HepG2 (cell line): ENCODE measurements around the gene YIPF2. TPM values are rescaled to one million over a fixed set of nuclear protein-coding genes. Genes with fewer than 3 reads are reported as not detected.

Experiments used
- ATAC-seq: fragments of 200-7000 bp; cut with Tn5 transposase; 3 replicates; pipeline ENCODE4 v1.9.1; 2020; ENCODE audit warnings: mild to moderate bottlenecking, moderate library complexity
- BruUV-seq: library from RNA; stranded (reverse); fragments of 400-500 nt; replicated peaks from 2 replicates; lab custom pipeline; 2021; lab: Mats Ljungman, UMichigan
- CTCF ChIA-PET: fragments of 300-600 bp; formaldehyde crosslinking; extraction: SDS; loops from one replicate; lab custom pipeline; 2021; ENCODE audit warnings: low total read pairs, inconsistent platforms, low intra/inter-chr PET ratio; lab: Yijun Ruan, JAX
- POLR2A ChIA-PET: fragments of 350-600 bp; sonication (Branson Sonifier 250); formaldehyde crosslinking; loops from one replicate; lab custom pipeline; 2020; ENCODE audit warnings: antibody characterized with exemption, inconsistent platforms; lab: Yijun Ruan, JAX
- DNase-seq: peaks from one replicate; pipeline ENCODE4 v3.0.0-alpha.2; 2015; ENCODE audit warnings: low spot score
- FAIRE-seq: peaks from 3 replicates; lab custom pipeline; 2011; peaks lifted over from hg19 to GRCh38; lab: Jason Lieb, UNC
- H2AFZ ChIP-seq: one replicate; pipeline ENCODE4 v1.6.1; 2011; ENCODE audit warnings: low read length, inconsistent platforms
- H3K27ac ChIP-seq: fragments of 300-600 bp; 3 replicates; pipeline ENCODE4 v1.8.0; 2011; ENCODE audit warnings: mixed run types, mild to moderate bottlenecking, mixed read lengths, low read length, inconsistent platforms; ENCODE audit not compliant: insufficient read depth; ENCODE audit errors: extremely low read length
- H3K27me3 ChIP-seq, 2 experiments: fragments of 200-600 bp in 1 of 2; 2 replicates in 1 of 2; 3 replicates in 1 of 2; pipeline versions ENCODE4 v1.6.0 to v1.8.0; 2011; ENCODE audit warnings: low read length in 2 of 2, mild to moderate bottlenecking in 2 of 2, moderate library complexity in 2 of 2, inconsistent platforms in 1 of 2; ENCODE audit not compliant: insufficient read depth in 2 of 2, control insufficient read depth in 1 of 2
- H3K36me3 ChIP-seq, 2 experiments: fragments of 200-600 bp in 1 of 2; replicated peaks in 1 of 2; 2 replicates in 1 of 2; 3 replicates in 1 of 2; pipeline versions ENCODE4 v1.5.1 to v1.8.0; 2011; ENCODE audit warnings: low read length in 2 of 2, inconsistent platforms in 1 of 2; ENCODE audit not compliant: insufficient read depth in 2 of 2, control insufficient read depth in 1 of 2
- H3K4me1 ChIP-seq: 2 replicates; pipeline ENCODE4 v1.5.1; 2012; ENCODE audit warnings: low read length, inconsistent platforms; ENCODE audit not compliant: insufficient read depth
- H3K4me2 ChIP-seq: 2 replicates; pipeline ENCODE4 v1.6.0; 2011; ENCODE audit warnings: low read depth, low read length, inconsistent platforms
- H3K4me3 ChIP-seq, 3 experiments: fragments of 200-600 bp in 1 of 3; sonication (generic), shearing (Covaris generic) in 1 of 3; replicated peaks in 1 of 3; 2 replicates each; pipeline ENCODE4 v1.5.1; 2011 to 2016; ENCODE audit warnings: low read length in 3 of 3, inconsistent platforms in 2 of 3, low read depth in 2 of 3, mild to moderate bottlenecking in 2 of 3, control low read depth in 1 of 3, mixed read lengths in 1 of 3; ENCODE audit not compliant: insufficient read depth in 1 of 3
- H3K79me2 ChIP-seq: one replicate; pipeline ENCODE4 v1.6.1; 2011; ENCODE audit warnings: low read length, inconsistent platforms; ENCODE audit not compliant: insufficient read depth
- H3K9ac ChIP-seq: 2 replicates; pipeline ENCODE4 v1.6.0; 2011; ENCODE audit warnings: mild to moderate bottlenecking, low read depth, low read length, inconsistent platforms; ENCODE audit not compliant: insufficient read depth
- H3K9me3 ChIP-seq: 2 replicates; pipeline ENCODE4 v1.5.1; 2012; ENCODE audit warnings: mild to moderate bottlenecking, low read length
- H4K20me1 ChIP-seq: 2 replicates; pipeline ENCODE4 v1.6.0; 2011; ENCODE audit warnings: inconsistent platforms, mild to moderate bottlenecking, low read length, moderate library complexity; ENCODE audit not compliant: insufficient read depth
- AGO2 ChIP-seq: fragments of 200-400 bp; formaldehyde crosslinking; optimal IDR thresholded peaks from 2 replicates; pipeline ENCODE3; 2017; ENCODE audit warnings: mild to moderate bottlenecking, low read depth, low read length, moderate library complexity
- CREB1 ChIP-seq, 2 experiments: fragments of 450-650 bp in 1 of 2; IDR thresholded peaks; 2 replicates each; pipeline ENCODE4 v1.6.1; 2016 to 2017; ENCODE audit warnings: control low read depth in 1 of 2, mild to moderate bottlenecking in 1 of 2, missing compliant biosample characterization in 1 of 2, missing genetic modification characterization in 1 of 2
- DR1 ChIP-seq: sonication (generic); formaldehyde crosslinking; IDR thresholded peaks from 2 replicates; pipeline ENCODE4 v1.8.0; 2021; ENCODE audit warnings: mild to moderate bottlenecking, missing genetic modification reagents, inconsistent platforms
- ESRRA ChIP-seq: sonication (generic); formaldehyde crosslinking; IDR thresholded peaks from 2 replicates; pipeline ENCODE4 v1.5.1; 2020; ENCODE audit warnings: mild to moderate bottlenecking, low read depth, missing genetic modification reagents
- EZH2 ChIP-seq: conservative IDR thresholded peaks from 2 replicates; pipeline ENCODE4 v1.6.1; 2012; ENCODE audit warnings: mild to moderate bottlenecking, low read depth, low read length, moderate library complexity
- HDAC6 ChIP-seq: fragments of 200-600 bp; sonication (generic); IDR thresholded peaks from 2 replicates; pipeline ENCODE4 v1.7.0; 2017; ENCODE audit warnings: mild to moderate bottlenecking, antibody characterized with exemption, low read length, low read depth
- HNRNPL ChIP-seq: fragments of 200-400 bp; formaldehyde crosslinking; IDR thresholded peaks from 2 replicates; pipeline ENCODE4 v1.6.1; 2017; ENCODE audit warnings: mild to moderate bottlenecking, low read depth, low read length
- MEIS1 ChIP-seq: sonication (generic); formaldehyde crosslinking; IDR thresholded peaks from 2 replicates; pipeline ENCODE4 v1.9.0; 2021; ENCODE audit warnings: mild to moderate bottlenecking, missing genetic modification reagents, moderate library complexity, borderline replicate concordance
- NR2F1 ChIP-seq, 2 experiments: fragments of 450-650 bp in 1 of 2; formaldehyde crosslinking in 1 of 2; IDR thresholded peaks; 2 replicates each; pipeline versions ENCODE4 v1.5.0 to v1.6.1; 2016 to 2020; ENCODE audit warnings: mild to moderate bottlenecking in 1 of 2, missing compliant biosample characterization in 1 of 2, missing genetic modification reagents in 1 of 2, moderate library complexity in 1 of 2
- PCBP2 ChIP-seq: fragments of 200-400 bp; formaldehyde crosslinking; optimal IDR thresholded peaks from 2 replicates; pipeline ENCODE3; 2018; ENCODE audit warnings: low read length, low read depth; ENCODE audit not compliant: poor library complexity, severe bottlenecking
- PITX1 ChIP-seq: sonication (generic); formaldehyde crosslinking; IDR thresholded peaks from 2 replicates; pipeline ENCODE4 v1.5.1; 2020; ENCODE audit warnings: mild to moderate bottlenecking, missing genetic modification reagents
- SMC3 ChIP-seq: IDR thresholded peaks from 2 replicates; pipeline ENCODE4 v1.6.1; 2011; ENCODE audit warnings: low read length, improper control_type of control experiment
- WIZ ChIP-seq: sonication (generic); formaldehyde crosslinking; IDR thresholded peaks from 2 replicates; pipeline ENCODE4 v1.5.1; 2020; ENCODE audit warnings: mild to moderate bottlenecking, missing genetic modification reagents
- ZNF468 ChIP-seq: sonication (generic); formaldehyde crosslinking; IDR thresholded peaks from 2 replicates; pipeline ENCODE4 v1.8.0; 2022; ENCODE audit warnings: mild to moderate bottlenecking, moderate library complexity, missing genetic modification reagents
- WGBS: methylation state at CpG from one replicate; pipeline ENCODE4 v1.1.6; 2017; ENCODE audit warnings: low lambda C conversion rate; 5-methylcytosine and 5-hydroxymethylcytosine counted together
- in situ Hi-C: cut with HindIII; loops from 2 replicates; pipeline ENCODE4 v1.10.0; 2017; ENCODE audit warnings: low pct_unique_long_range_greater_than_20kb; ENCODE audit not compliant: extremely low pct_ligation_motif_present
- intact Hi-C: fragments of 100-400 bp; cut with micrococcal nuclease; formaldehyde crosslinking; loops from one replicate; pipeline ENCODE4 v1.10.0; 2022; ENCODE audit not compliant: unreplicated experiment
- polyA plus RNA-seq, 8 experiments: library from polyadenylated mRNA; depleted of rRNA in 3 of 8; stranded (reverse) in 7 of 8; unstranded in 1 of 8; fragments of >200 nt; fragmentation: Illumina TruSeq in 4 of 8; extraction: Trizol in 4 of 8; gene quantifications; 2 replicates each; pipeline versions ENCODE4 v1.2.1 to v1.2.3, GENCODE V29; 2011 to 2016; ENCODE audit warnings: low read depth in 4 of 8, missing spikeins in 1 of 8, mixed read lengths in 1 of 8; ENCODE audit not compliant: insufficient read depth in 1 of 8
- total RNA-seq, 5 experiments: library from RNA; depleted of rRNA; stranded (reverse); fragments of >200 nt; fragmentation: Illumina TruSeq; extraction: Trizol; gene quantifications; 2 replicates each; pipeline ENCODE4 v1.2.3, GENCODE V29; 2016; ENCODE audit warnings: low read depth in 1 of 5

The YIPF2 gene
- total and polyA plus RNA-seq, 2 of the 13 experiments (the other 11 are each of a cell fraction or from before 2014, with no cell fraction given) = 37.3 to 53.2 TPM

GRCh38 chr19:10913716-10914340, 14.6 kb downstream of the YIPF2 start:
- Histone ChIP-seq H3K4me1 (no peaks in the 10 kb centered on the region), H3K79me2 (no peaks in the 10 kb centered on the region), H3K27ac (no peak overlapping the region)
- POLR2A ChIA-PET = interaction anchor here (0.6 kb wide), 1 partner anchor 17 kb away, joined by 3 read pairs; no protein-coding TSS in a partner anchor
- 97% methylated on average over 12 of the region's 24 CpGs for WGBS
- TF ChIP-seq CREB1 (IDR thresholded peaks at IDR 0.05) (no peak), CREB1 (CRISPR knock-in tag; IDR thresholded peaks at IDR 0.05) (no peak), SMC3 (no peak), HDAC6 (no peak), AGO2 (peak; percentile 41), PITX1 (CRISPR knock-in tag) (no peak)
- TF ChIP-seq, all 625 proteins: peak for 1
- H3K4me2 ChIP-seq = no peak overlapping the region
- no peak overlapping the region for H2AFZ ChIP-seq
- no peak for FAIRE-seq
- H3K27me3 ChIP-seq = no peaks in the 10 kb centered on the region
- H4K20me1 ChIP-seq = no peaks in the 10 kb centered on the region
- intact Hi-C loops = no loop called here
- H3K4me3 ChIP-seq = no peak overlapping the region
- peaks cover 29 to 61% of the 10 kb centered on the region in 2 experiments; a peak in 4 of 5 replicates for H3K36me3 ChIP-seq
- in situ Hi-C loops = no loop called here
- no TSS peak for BruUV-seq
- no peak for DNase-seq
- CTCF ChIA-PET = no interaction called here
- H3K9me3 ChIP-seq = no peaks in the 10 kb centered on the region
- no peak for ATAC-seq
- no peak overlapping the region for H3K9ac ChIP-seq

- no peak overlapping the region for H3K9ac ChIP-seq
- no peaks in the 10 kb centered on the region for H4K20me1 ChIP-seq
- DNase-seq (no peak), ATAC-seq (no peak), FAIRE-seq (no peak)
- 95% methylated on average over 17 of the region's 18 CpGs for WGBS
- POLR2A ChIA-PET = no interaction called here
- peaks cover 34 to 69% of the 10 kb centered on the region in 2 experiments; a peak in 4 of 5 replicates for H3K36me3 ChIP-seq
- in situ Hi-C loops = no loop called here
- H3K27ac ChIP-seq = no peak overlapping the region
- H3K4me1 ChIP-seq = no peaks in the 10 kb centered on the region
- no peak overlapping the region for H3K4me2 ChIP-seq
- H3K9me3 ChIP-seq = no peaks in the 10 kb centered on the region
- no peak overlapping the region for H2AFZ ChIP-seq
- H3K27me3 ChIP-seq = no peaks in the 10 kb centered on the region
- intact Hi-C loops = no loop called here
- TF ChIP-seq EZH2 (no peak), ESRRA (CRISPR knock-in tag) (no peak), MEIS1 (CRISPR knock-in tag) (no peak), ZNF468 (CRISPR knock-in tag) (no peak), DR1 (no peak), CREB1 (IDR thresholded peaks at IDR 0.05) (no peak), CREB1 (CRISPR knock-in tag; IDR thresholded peaks at IDR 0.05) (no peak), NR2F1 (CRISPR knock-in tag; IDR thresholded peaks at IDR 0.05) (no peak), PCBP2 (no peak), WIZ (CRISPR knock-in tag) (no peak), HNRNPL (no peak)
- no TSS peak for BruUV-seq
- no peak overlapping the region for H3K4me3 ChIP-seq
- H3K79me2 ChIP-seq = no peaks in the 10 kb centered on the region
- CTCF ChIA-PET = no interaction called here
Measured at GRCh38 chr19:10912619-10913018, 15.8 kb downstream of the YIPF2 start.
